SH-SY5Y (cell line): ENCODE measurements around the gene INKA2.

Experiments used
- GATA2 ChIP-seq: IDR thresholded peaks from 2 replicates; pipeline ENCODE4 v1.6.1; 2011; ENCODE audit warnings: mild to moderate bottlenecking, low read depth, low read length
- GATA3 ChIP-seq: IDR thresholded peaks from 2 replicates; pipeline ENCODE4 v1.6.1; 2011; ENCODE audit warnings: low read depth, mild to moderate bottlenecking, low read length, moderate library complexity

GRCh38 chr1:111702504-111703050 lies 36.6 kb downstream of the INKA2 start:
- TF ChIP-seq GATA2 (no peak), GATA3 (no peak)
